Fibroblast of villous mesenchyme (primary cell): ENCODE data around the gene COL6A6. TPM values are rescaled to one million over a fixed set of nuclear protein-coding genes. Genes with fewer than 3 reads are reported as not detected.

ENCODE experiments used
- DNase-seq: peaks from one replicate; pipeline ENCODE4 v3.0.0-alpha.2; 2010; ENCODE audit warnings: low read depth
- H3K4me3 ChIP-seq: 2 replicates; pipeline ENCODE4 v1.5.1; 2011; ENCODE audit warnings: low read depth, mild to moderate bottlenecking, low read length
- CTCF ChIP-seq: IDR thresholded peaks from 2 replicates; pipeline ENCODE4 v1.5.1; 2012; ENCODE audit warnings: low read depth, mild to moderate bottlenecking, low read length; ENCODE audit not compliant: insufficient read depth
- total RNA-seq: library from RNA; depleted of rRNA; stranded (reverse); fragments of >200 nt; gene quantifications from 2 replicates; pipeline ENCODE4 v1.2.3, GENCODE V29; 2012

The COL6A6 gene
- total RNA-seq, 1 donor, result not detected

DNA sequence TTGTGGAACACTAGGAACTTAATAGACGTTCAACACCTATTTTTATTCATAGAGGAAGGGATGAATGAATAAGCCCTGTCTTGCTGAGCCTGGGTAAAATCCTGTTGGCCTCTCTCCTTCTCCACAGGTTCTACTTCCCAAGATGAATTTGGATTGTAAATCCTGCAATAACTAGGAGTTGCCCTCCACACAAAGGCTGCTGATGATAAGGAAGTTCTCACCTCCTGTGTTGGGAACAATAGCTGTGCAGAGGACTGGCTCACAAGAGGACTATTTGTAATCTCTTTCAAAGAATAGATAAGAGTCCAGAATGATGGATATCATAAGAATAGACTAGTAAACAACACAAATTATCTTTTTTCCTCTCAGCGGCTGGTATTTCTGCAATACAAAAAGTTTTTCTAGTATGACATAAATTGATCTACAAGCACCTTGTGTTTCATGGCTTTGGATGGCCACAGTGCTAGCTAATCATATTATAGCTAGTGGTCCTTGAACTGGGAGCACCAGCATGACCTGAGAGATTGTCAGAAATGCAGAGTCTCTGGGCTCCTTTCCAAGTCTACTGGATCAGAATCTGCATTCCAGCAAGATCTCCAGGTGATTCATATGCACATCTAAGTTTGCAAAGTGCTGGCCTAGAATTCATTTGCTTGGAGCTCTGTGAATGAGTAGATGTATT is 28.1 kb upstream of the COL6A6 start:
- DNase-seq, result no peak
- no peak overlapping the region for H3K4me3 ChIP-seq
- no peak for TF ChIP-seq CTCF

DNA sequence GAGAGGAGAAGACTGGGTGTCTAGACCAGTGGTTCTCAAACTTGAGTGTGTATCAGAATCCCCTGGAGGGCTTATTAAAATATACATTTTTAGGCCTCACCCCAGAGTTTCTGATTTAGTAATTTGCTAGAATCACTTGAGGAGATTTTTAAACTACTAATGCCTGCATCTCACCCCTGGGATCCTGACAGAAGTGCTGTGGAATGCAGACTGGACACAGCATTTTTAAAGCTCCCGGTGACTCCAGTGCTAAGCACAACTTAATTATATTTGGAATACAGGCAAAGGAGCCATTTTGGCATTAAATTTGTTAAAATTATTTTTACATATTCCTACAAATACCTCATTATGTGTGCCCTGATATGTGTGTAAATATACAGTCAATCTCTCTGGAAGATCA is 26.7 kb upstream of the COL6A6 start:
- H3K4me3 ChIP-seq, result no peak overlapping the region
- DNase-seq, result no peak
- no peak for TF ChIP-seq CTCF

- no peak for TF ChIP-seq CTCF
- no peak overlapping the region for H3K4me3 ChIP-seq
- no peak for DNase-seq
Measured at GRCh38 chr3:130491431-130491830, 25.5 kb upstream of the COL6A6 start.

- H3K4me3 ChIP-seq, result no peak overlapping the region
- DNase-seq, result no peak
- TF ChIP-seq CTCF, result no peak
Measured at GRCh38 chr3:130504701-130505100, 12.3 kb upstream of the COL6A6 start.

GRCh38 chr3:130506031-130506430 is 10.9 kb upstream of the COL6A6 start:
- DNase-seq, result no peak
- no peak for TF ChIP-seq CTCF
- H3K4me3 ChIP-seq, result no peak overlapping the region

- no peak for DNase-seq
- no peak overlapping the region for H3K4me3 ChIP-seq
- no peak for TF ChIP-seq CTCF
Measured at GRCh38 chr3:130507746-130508145, 9.2 kb upstream of the COL6A6 start.

DNA sequence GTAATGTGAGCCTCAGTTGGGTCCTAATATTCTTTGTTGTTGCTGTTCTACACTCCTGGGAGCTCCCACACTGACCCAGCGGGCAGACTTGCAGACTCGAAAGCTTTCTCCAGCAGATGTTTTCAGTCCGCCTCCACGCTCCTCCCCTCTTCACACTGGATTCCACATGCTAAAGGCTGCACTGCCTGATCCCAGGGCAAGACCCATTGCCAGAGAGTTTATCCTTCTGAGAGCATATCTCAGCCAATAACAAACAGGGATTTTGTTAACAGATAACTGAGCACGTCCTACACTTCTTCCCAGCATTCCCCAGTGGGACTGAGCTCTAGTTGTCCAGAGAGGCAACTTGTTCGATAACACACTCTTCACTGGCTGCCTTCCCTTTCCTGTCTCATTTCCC is 8.0 kb upstream of the COL6A6 start:
- H3K4me3 ChIP-seq, result no peak overlapping the region
- no peak for TF ChIP-seq CTCF
- DNase-seq, result peak; percentile 16
